HepG2 (cell line): Measurements from ENCODE around the gene TKFC. TPM values are rescaled to one million over a fixed set of nuclear protein-coding genes. Genes with fewer than 3 reads are reported as not detected.

Experiments
- ATAC-seq: fragments of 200-7000 bp; cut with Tn5 transposase; 3 replicates; pipeline ENCODE4 v1.9.1; 2020; ENCODE audit warnings: mild to moderate bottlenecking, moderate library complexity
- BruUV-seq: library from RNA; stranded (reverse); fragments of 400-500 nt; replicated peaks from 2 replicates; lab custom pipeline; 2021; lab: Mats Ljungman, UMichigan
- CTCF ChIA-PET: fragments of 300-600 bp; formaldehyde crosslinking; extraction: SDS; loops from one replicate; lab custom pipeline; 2021; ENCODE audit warnings: low total read pairs, inconsistent platforms, low intra/inter-chr PET ratio; lab: Yijun Ruan, JAX
- POLR2A ChIA-PET: fragments of 350-600 bp; sonication (Branson Sonifier 250); formaldehyde crosslinking; loops from one replicate; lab custom pipeline; 2020; ENCODE audit warnings: antibody characterized with exemption, inconsistent platforms; lab: Yijun Ruan, JAX
- DNase-seq: peaks from one replicate; pipeline ENCODE4 v3.0.0-alpha.2; 2015; ENCODE audit warnings: low spot score
- FAIRE-seq: peaks from 3 replicates; lab custom pipeline; 2011; peaks lifted over from hg19 to GRCh38; lab: Jason Lieb, UNC
- H2AFZ ChIP-seq: one replicate; pipeline ENCODE4 v1.6.1; 2011; ENCODE audit warnings: low read length, inconsistent platforms
- H3K27ac ChIP-seq: fragments of 300-600 bp; 3 replicates; pipeline ENCODE4 v1.8.0; 2011; ENCODE audit warnings: mixed run types, mild to moderate bottlenecking, mixed read lengths, low read length, inconsistent platforms; ENCODE audit not compliant: insufficient read depth; ENCODE audit errors: extremely low read length
- H3K27me3 ChIP-seq, 2 experiments: fragments of 200-600 bp in 1 of 2; 2 replicates in 1 of 2; 3 replicates in 1 of 2; pipeline versions ENCODE4 v1.6.0 to v1.8.0; 2011; ENCODE audit warnings: low read length in 2 of 2, mild to moderate bottlenecking in 2 of 2, moderate library complexity in 2 of 2, inconsistent platforms in 1 of 2; ENCODE audit not compliant: insufficient read depth in 2 of 2, control insufficient read depth in 1 of 2
- H3K36me3 ChIP-seq, 2 experiments: fragments of 200-600 bp in 1 of 2; replicated peaks in 1 of 2; 2 replicates in 1 of 2; 3 replicates in 1 of 2; pipeline versions ENCODE4 v1.5.1 to v1.8.0; 2011; ENCODE audit warnings: low read length in 2 of 2, inconsistent platforms in 1 of 2; ENCODE audit not compliant: insufficient read depth in 2 of 2, control insufficient read depth in 1 of 2
- H3K4me1 ChIP-seq: 2 replicates; pipeline ENCODE4 v1.5.1; 2012; ENCODE audit warnings: low read length, inconsistent platforms; ENCODE audit not compliant: insufficient read depth
- H3K4me2 ChIP-seq: 2 replicates; pipeline ENCODE4 v1.6.0; 2011; ENCODE audit warnings: low read depth, low read length, inconsistent platforms
- H3K4me3 ChIP-seq, 3 experiments: fragments of 200-600 bp in 1 of 3; sonication (generic), shearing (Covaris generic) in 1 of 3; replicated peaks in 1 of 3; 2 replicates each; pipeline ENCODE4 v1.5.1; 2011 to 2016; ENCODE audit warnings: low read length in 3 of 3, inconsistent platforms in 2 of 3, low read depth in 2 of 3, mild to moderate bottlenecking in 2 of 3, control low read depth in 1 of 3, mixed read lengths in 1 of 3; ENCODE audit not compliant: insufficient read depth in 1 of 3
- H3K79me2 ChIP-seq: one replicate; pipeline ENCODE4 v1.6.1; 2011; ENCODE audit warnings: low read length, inconsistent platforms; ENCODE audit not compliant: insufficient read depth
- H3K9ac ChIP-seq: 2 replicates; pipeline ENCODE4 v1.6.0; 2011; ENCODE audit warnings: mild to moderate bottlenecking, low read depth, low read length, inconsistent platforms; ENCODE audit not compliant: insufficient read depth
- H3K9me3 ChIP-seq: 2 replicates; pipeline ENCODE4 v1.5.1; 2012; ENCODE audit warnings: mild to moderate bottlenecking, low read length
- H4K20me1 ChIP-seq: 2 replicates; pipeline ENCODE4 v1.6.0; 2011; ENCODE audit warnings: inconsistent platforms, mild to moderate bottlenecking, low read length, moderate library complexity; ENCODE audit not compliant: insufficient read depth
- ARNTL ChIP-seq: sonication (generic); formaldehyde crosslinking; IDR thresholded peaks from 2 replicates; pipeline ENCODE4 v1.4.0; 2020; ENCODE audit warnings: mild to moderate bottlenecking, missing genetic modification reagents
- FOXP4 ChIP-seq: sonication (generic); formaldehyde crosslinking; IDR thresholded peaks from 2 replicates; pipeline ENCODE4 v1.4.0; 2020; ENCODE audit warnings: missing genetic modification reagents
- GLI4 ChIP-seq: sonication (generic); formaldehyde crosslinking; IDR thresholded peaks from 2 replicates; pipeline ENCODE4 v1.5.1; 2020; ENCODE audit warnings: missing genetic modification reagents, mild to moderate bottlenecking, moderate library complexity, borderline replicate concordance
- HES4 ChIP-seq: sonication (generic); formaldehyde crosslinking; IDR thresholded peaks from 2 replicates; pipeline ENCODE4 v1.9.0; 2021; ENCODE audit warnings: mild to moderate bottlenecking, missing genetic modification reagents, borderline replicate concordance
- KLF13 ChIP-seq: sonication (generic); formaldehyde crosslinking; IDR thresholded peaks from 2 replicates; pipeline ENCODE4 v1.4.0; 2020; ENCODE audit warnings: mild to moderate bottlenecking, missing genetic modification reagents
- KMT2A ChIP-seq: sonication (generic); formaldehyde crosslinking; IDR thresholded peaks from 2 replicates; pipeline ENCODE4 v1.4.0; 2020; ENCODE audit warnings: missing genetic modification reagents
- LBX2 ChIP-seq: sonication (generic); formaldehyde crosslinking; IDR thresholded peaks from 2 replicates; pipeline ENCODE4 v1.5.0; 2020; ENCODE audit warnings: missing genetic modification reagents, mild to moderate bottlenecking, borderline replicate concordance
- MIER2 ChIP-seq: IDR thresholded peaks from 2 replicates; pipeline ENCODE4 v1.6.1; 2016; ENCODE audit warnings: missing biosample characterization, missing genetic modification reagents
- NFE2 ChIP-seq: sonication (generic); formaldehyde crosslinking; IDR thresholded peaks from 2 replicates; pipeline ENCODE4 v1.4.0; 2020; ENCODE audit warnings: missing genetic modification reagents
- PAX8 ChIP-seq: sonication (generic); formaldehyde crosslinking; IDR thresholded peaks from 2 replicates; pipeline ENCODE4 v1.8.0; 2022; ENCODE audit warnings: mild to moderate bottlenecking, missing genetic modification reagents, borderline replicate concordance
- PHB2 ChIP-seq: fragments of 450-650 bp; IDR thresholded peaks from 2 replicates; pipeline ENCODE4 v1.6.1; 2018; ENCODE audit not compliant: partially characterized antibody
- PHF20 ChIP-seq: sonication (generic); formaldehyde crosslinking; IDR thresholded peaks from 2 replicates; pipeline ENCODE4 v1.5.0; 2020; ENCODE audit warnings: mild to moderate bottlenecking, missing genetic modification reagents
- PHF21A ChIP-seq: sonication (generic); formaldehyde crosslinking; IDR thresholded peaks from 2 replicates; pipeline ENCODE4 v1.5.0; 2020; ENCODE audit warnings: mild to moderate bottlenecking, missing genetic modification reagents
- REL ChIP-seq: sonication (generic); formaldehyde crosslinking; conservative IDR thresholded peaks from 2 replicates; pipeline ENCODE4 v1.8.0; 2022; ENCODE audit warnings: mild to moderate bottlenecking, missing genetic modification reagents, moderate library complexity
- SRSF4 ChIP-seq: fragments of 200-400 bp; formaldehyde crosslinking; IDR thresholded peaks from one replicate; pipeline ENCODE4 v1.6.1; 2018; ENCODE audit warnings: mild to moderate bottlenecking, low read depth, low read length, moderate library complexity; ENCODE audit not compliant: poor library complexity, severe bottlenecking
- ZNF124 ChIP-seq: sonication (generic); formaldehyde crosslinking; IDR thresholded peaks from 2 replicates; pipeline ENCODE4 v1.4.0; 2020; ENCODE audit warnings: missing genetic modification reagents
- ZNF263 ChIP-seq: sonication (generic); formaldehyde crosslinking; IDR thresholded peaks from 2 replicates; pipeline ENCODE4 v1.4.0; 2020; ENCODE audit warnings: missing genetic modification reagents
- ZNF557 ChIP-seq: sonication (generic); formaldehyde crosslinking; IDR thresholded peaks from 2 replicates; pipeline ENCODE4 v1.4.0; 2020; ENCODE audit warnings: missing genetic modification reagents
- ZNF777 ChIP-seq: sonication (generic); formaldehyde crosslinking; IDR thresholded peaks from 2 replicates; pipeline ENCODE4 v1.4.0; 2020; ENCODE audit warnings: missing genetic modification reagents
- ZNF800 ChIP-seq: sonication (generic); formaldehyde crosslinking; IDR thresholded peaks from 2 replicates; pipeline ENCODE4 v1.4.0; 2020; ENCODE audit warnings: missing genetic modification reagents
- WGBS: methylation state at CpG from one replicate; pipeline ENCODE4 v1.1.6; 2017; ENCODE audit warnings: low lambda C conversion rate; 5-methylcytosine and 5-hydroxymethylcytosine counted together
- in situ Hi-C: cut with HindIII; loops from 2 replicates; pipeline ENCODE4 v1.10.0; 2017; ENCODE audit warnings: low pct_unique_long_range_greater_than_20kb; ENCODE audit not compliant: extremely low pct_ligation_motif_present
- intact Hi-C: fragments of 100-400 bp; cut with micrococcal nuclease; formaldehyde crosslinking; loops from one replicate; pipeline ENCODE4 v1.10.0; 2022; ENCODE audit not compliant: unreplicated experiment
- polyA plus RNA-seq, 8 experiments: library from polyadenylated mRNA; depleted of rRNA in 3 of 8; stranded (reverse) in 7 of 8; unstranded in 1 of 8; fragments of >200 nt; fragmentation: Illumina TruSeq in 4 of 8; extraction: Trizol in 4 of 8; gene quantifications; 2 replicates each; pipeline versions ENCODE4 v1.2.1 to v1.2.3, GENCODE V29; 2011 to 2016; ENCODE audit warnings: low read depth in 4 of 8, missing spikeins in 1 of 8, mixed read lengths in 1 of 8; ENCODE audit not compliant: insufficient read depth in 1 of 8
- total RNA-seq, 5 experiments: library from RNA; depleted of rRNA; stranded (reverse); fragments of >200 nt; fragmentation: Illumina TruSeq; extraction: Trizol; gene quantifications; 2 replicates each; pipeline ENCODE4 v1.2.3, GENCODE V29; 2016; ENCODE audit warnings: low read depth in 1 of 5
- TF ChIP-seq, protein P1 (sequence below): sonication (generic); formaldehyde crosslinking; IDR thresholded peaks from 2 replicates; pipeline ENCODE4 v1.4.0; 2020; ENCODE audit warnings: missing genetic modification reagents

The TKFC gene
- total and polyA plus RNA-seq, 2 of the 13 experiments (the other 11 are each of a cell fraction or from before 2014, with no cell fraction given): 147 to 197 TPM

DNA sequence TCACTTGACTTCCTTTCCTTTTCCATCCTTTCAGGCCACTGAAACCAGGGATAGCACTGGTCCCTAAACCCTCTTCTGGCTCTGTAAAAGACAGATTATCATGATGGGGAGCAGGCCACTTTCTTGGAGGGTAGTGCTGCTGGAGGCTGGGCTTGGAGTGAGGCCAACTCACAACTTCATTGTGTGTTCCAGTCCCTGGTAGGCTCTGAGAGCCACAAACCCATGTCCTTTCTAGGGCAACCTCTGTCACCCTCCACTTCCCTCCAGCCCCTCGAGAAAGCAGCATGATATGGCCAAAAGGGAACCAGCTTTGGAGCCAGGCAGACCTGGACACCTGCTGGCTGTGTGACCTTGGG lies 2.3 kb downstream of the TKFC start:
- Histone ChIP-seq H3K4me1 (peaks cover 51% of the 10 kb centered on the region), H3K9ac (peak overlapping the region; percentile 100), H3K79me2 (peaks cover 70% of the 10 kb centered on the region), H4K20me1 (peaks cover 17% of the 10 kb centered on the region), H3K9me3 (no peaks in the 10 kb centered on the region), H3K4me3 (peak overlapping the region; percentile 95 to 98 (median 96)), H2AFZ (no peak overlapping the region), H3K27ac (peak overlapping the region; percentile 91), H3K4me2 (peak overlapping the region; percentile 95), H3K36me3 (peaks cover 13 to 25% of the 10 kb centered on the region in 2 experiments; a peak in 4 of 5 replicates), H3K27me3 (no peaks in the 10 kb centered on the region; a peak in 1 of 5 replicates)
- ChIA-PET CTCF (interaction anchor here (4.1 kb wide), 1 partner anchor 50 kb away, joined by 69 read pairs; no protein-coding TSS in a partner anchor), POLR2A (interaction anchor here (1.1 to 4.7 kb wide), 9 partner anchors 11 to 94 kb away, joined by 3 to 146 read pairs (median 21); partner anchors contain the start of genes CPSF7, CYB561A3, SDHAF2 and TMEM138)
- ATAC-seq (no peak), DNase-seq (no peak), FAIRE-seq (no peak)
- WGBS: 0% methylated on average over 1 of the region's 1 CpG
- in situ Hi-C loops (loop anchor here (5.0 kb wide), 1 partner anchor 52 kb away; no protein-coding TSS in a partner anchor), intact Hi-C loops (loop anchor here (2.0 to 10.0 kb wide), 3 partner anchors 27 to 81 kb away; partner anchors contain the start of gene TMEM138)
- BruUV-seq: no TSS peak
- TF ChIP-seq PHF20 (peak; percentile 48; the same call in 1 of the 2 replicates), ARNTL (CRISPR knock-in tag) (no peak), LBX2 (CRISPR knock-in tag) (no peak), KLF13 (CRISPR knock-in tag) (no peak), FOXP4 (0 out of 2 replicates have a peak, but pooled peaks have one; percentile 5), ZNF800 (CRISPR knock-in tag) (peak; percentile 50; the same call in 1 of the 2 replicates), PHB2 (no peak), PHF21A (CRISPR knock-in tag) (no peak), REL (no peak), ZNF557 (CRISPR knock-in tag) (no peak), ZNF777 (CRISPR knock-in tag) (no peak), KMT2A (CRISPR knock-in tag) (no peak), SRSF4 (no peak), MIER2 (CRISPR knock-in tag) (no peak), HES4 (CRISPR knock-in tag) (no peak), GLI4 (no peak), ZNF263 (CRISPR knock-in tag) (no peak), NFE2 (CRISPR knock-in tag) (no peak), PAX8 (no peak), ZNF124 (CRISPR knock-in tag) (no peak)
- TF ChIP-seq, protein P1, sequence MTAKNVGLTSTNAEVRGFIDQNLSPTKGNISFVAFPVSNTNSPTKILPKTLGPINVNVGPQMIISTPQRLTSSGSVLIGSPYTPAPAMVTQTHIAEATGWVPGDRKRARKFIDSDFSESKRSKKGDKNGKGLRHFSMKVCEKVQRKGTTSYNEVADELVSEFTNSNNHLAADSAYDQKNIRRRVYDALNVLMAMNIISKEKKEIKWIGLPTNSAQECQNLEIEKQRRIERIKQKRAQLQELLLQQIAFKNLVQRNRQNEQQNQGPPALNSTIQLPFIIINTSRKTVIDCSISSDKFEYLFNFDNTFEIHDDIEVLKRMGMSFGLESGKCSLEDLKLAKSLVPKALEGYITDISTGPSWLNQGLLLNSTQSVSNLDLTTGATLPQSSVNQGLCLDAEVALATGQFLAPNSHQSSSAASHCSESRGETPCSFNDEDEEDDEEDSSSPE (CRISPR knock-in tag): no peak
